Stimulated activated CD8-positive, alpha-beta memory T cell treated with anti-CD3 and anti-CD28 coated beads, Interleukin-15, amount 100 ng/mL, for 1 hour (primary cell): Measurements from ENCODE around the gene APAF1.
"Not testable (repeated sequence)": the region's sequence is repeated elsewhere in the genome, so short reads cannot be mapped to it uniquely, and the experiment has no call there.

Experiments
- DNase-seq: peaks from one replicate; pipeline ENCODE4 v3.0.0-alpha.2; 2020; ENCODE audit warnings: low read depth

Gene APAF1, protein sequence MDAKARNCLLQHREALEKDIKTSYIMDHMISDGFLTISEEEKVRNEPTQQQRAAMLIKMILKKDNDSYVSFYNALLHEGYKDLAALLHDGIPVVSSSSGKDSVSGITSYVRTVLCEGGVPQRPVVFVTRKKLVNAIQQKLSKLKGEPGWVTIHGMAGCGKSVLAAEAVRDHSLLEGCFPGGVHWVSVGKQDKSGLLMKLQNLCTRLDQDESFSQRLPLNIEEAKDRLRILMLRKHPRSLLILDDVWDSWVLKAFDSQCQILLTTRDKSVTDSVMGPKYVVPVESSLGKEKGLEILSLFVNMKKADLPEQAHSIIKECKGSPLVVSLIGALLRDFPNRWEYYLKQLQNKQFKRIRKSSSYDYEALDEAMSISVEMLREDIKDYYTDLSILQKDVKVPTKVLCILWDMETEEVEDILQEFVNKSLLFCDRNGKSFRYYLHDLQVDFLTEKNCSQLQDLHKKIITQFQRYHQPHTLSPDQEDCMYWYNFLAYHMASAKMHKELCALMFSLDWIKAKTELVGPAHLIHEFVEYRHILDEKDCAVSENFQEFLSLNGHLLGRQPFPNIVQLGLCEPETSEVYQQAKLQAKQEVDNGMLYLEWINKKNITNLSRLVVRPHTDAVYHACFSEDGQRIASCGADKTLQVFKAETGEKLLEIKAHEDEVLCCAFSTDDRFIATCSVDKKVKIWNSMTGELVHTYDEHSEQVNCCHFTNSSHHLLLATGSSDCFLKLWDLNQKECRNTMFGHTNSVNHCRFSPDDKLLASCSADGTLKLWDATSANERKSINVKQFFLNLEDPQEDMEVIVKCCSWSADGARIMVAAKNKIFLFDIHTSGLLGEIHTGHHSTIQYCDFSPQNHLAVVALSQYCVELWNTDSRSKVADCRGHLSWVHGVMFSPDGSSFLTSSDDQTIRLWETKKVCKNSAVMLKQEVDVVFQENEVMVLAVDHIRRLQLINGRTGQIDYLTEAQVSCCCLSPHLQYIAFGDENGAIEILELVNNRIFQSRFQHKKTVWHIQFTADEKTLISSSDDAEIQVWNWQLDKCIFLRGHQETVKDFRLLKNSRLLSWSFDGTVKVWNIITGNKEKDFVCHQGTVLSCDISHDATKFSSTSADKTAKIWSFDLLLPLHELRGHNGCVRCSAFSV (N-terminal part only)

DNA sequence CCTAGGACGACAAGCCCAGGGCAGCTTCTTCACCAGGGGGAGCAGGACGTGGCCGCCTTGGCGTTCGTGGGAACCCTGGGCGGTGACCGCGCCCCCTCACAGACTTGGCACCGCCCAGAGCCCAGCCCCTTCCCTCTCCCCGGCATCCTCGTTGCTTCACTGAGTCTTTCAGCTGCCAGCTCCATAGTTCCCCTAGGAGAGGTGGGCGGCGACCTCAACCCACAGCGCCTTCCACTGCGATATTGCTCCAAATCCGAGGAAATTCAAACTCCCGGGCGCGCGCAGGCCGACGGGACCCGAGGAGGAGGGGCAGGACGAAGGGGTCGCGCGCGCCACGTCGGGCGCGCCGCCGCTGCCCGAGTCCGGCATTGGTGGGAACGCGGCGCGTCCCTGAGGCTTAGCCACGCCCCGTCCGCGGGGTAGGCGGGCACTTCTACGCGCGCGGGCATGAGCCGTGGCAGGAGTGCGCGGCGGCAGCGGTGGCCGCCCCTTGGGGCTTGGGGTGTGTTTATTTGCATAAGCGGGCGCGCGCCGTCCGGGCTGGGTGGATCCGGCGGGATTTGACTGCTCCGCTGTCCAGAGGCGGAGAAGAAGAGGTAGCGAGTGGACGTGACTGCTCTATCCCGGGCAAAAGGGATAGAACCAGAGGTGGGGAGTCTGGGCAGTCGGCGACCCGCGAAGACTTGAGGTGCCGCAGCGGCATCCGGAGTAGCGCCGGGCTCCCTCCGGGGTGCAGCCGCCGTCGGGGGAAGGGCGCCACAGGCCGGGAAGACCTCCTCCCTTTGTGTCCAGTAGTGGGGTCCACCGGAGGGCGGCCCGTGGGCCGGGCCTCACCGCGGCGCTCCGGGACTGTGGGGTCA is at the start of gene APAF1, which contains the start of gene IKBIP:
TSS of gene APAF1 (plus strand) at position 579 of the 860 bp plus-strand sequence. CDS start 3,070 bp downstream, outside the sequence.
TSS of gene IKBIP (minus strand) at position 77 of the 860 bp plus-strand sequence. CDS start 87 bp downstream, outside the sequence.
- peak; percentile 92 for DNase-seq

DNA sequence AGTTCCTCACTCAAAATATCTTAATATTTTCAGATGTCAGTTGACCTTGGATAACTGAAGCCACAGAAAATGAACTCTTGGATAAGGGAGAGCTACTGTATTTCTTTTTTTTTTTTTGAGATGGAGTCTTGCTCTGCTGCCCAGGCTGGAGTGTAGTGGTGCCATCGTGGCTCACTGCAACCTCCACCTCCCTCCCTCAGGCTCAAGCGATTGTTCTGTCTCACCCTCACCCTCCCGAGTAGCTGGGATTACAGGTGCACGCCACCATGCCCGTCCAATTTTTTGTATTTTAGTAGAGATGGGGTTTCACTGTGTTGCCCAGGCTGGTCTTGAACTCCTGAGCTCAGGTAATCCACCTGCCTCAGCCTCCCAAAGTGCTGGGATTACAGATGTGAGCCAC is 47.8 kb upstream of the APAF1 start:
- DNase-seq = not testable (repeated sequence)

DNA sequence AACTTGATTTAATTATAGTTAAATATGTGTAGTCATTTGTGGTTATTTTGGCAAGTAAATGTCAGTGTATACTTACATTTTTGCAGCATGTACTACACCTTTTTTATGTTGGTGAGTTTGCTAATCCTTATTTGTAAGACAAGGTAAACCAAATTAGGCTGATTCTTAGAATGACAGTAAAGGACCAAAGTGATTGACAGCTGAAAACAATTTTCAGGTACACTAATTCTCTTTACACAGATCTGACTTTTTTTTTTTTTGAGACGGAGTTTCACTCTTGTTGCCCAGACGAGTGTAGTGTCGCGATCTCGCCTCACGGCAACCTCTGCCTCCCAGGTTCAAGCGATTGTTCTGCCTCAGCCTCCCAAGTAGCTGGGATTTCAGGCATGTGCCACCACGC is 43.2 kb upstream of the APAF1 start:
- DNase-seq = no peak

DNA sequence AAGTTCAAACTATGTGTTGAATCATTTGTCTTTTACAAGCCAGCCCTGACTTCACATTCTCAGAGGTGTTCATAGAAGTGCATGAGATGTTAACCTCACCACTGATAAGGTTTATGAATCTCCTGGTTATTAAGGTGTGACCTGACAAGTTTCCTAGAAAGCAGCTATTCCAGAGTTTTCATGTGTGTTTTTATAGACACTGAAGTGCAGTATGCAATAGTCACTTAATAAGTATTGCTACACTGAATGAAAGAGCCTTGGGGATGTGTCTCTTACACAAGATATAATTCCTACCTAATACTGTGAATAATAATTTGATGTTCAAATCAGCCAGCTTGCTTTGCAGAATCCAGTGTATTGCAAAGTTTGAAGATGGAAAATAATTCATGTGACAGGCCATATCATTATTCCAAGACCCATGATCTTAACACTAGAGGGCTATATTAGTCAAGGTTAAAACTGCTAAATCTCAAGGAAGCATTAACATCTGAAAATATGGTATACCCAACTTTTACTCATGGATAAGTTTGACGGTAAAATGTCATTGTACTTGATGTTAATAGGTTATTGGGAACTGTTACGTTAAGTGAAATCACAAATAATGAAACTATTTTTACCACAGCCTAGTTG is 38.6 kb upstream of the APAF1 start:
- no peak for DNase-seq

DNA sequence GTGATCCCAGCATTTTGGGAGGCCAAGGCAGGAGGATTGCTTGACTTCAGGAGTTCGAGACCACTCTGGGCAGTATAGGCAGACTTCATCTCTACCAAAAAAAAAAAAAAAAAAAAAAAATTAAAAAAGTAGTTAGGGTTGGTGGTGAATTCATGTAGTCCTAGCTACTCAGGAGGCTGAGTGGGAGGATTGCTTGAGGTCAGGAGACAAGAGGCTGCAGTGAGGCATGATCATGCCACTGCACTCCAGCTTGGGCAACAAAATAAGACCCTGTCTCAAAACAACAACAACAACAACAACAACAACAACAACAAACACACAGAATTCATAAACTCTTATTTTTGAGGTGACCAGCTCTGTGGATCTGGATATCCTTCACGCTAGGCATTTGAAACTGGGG is 34.5 kb upstream of the APAF1 start:
- DNase-seq = no peak

DNA sequence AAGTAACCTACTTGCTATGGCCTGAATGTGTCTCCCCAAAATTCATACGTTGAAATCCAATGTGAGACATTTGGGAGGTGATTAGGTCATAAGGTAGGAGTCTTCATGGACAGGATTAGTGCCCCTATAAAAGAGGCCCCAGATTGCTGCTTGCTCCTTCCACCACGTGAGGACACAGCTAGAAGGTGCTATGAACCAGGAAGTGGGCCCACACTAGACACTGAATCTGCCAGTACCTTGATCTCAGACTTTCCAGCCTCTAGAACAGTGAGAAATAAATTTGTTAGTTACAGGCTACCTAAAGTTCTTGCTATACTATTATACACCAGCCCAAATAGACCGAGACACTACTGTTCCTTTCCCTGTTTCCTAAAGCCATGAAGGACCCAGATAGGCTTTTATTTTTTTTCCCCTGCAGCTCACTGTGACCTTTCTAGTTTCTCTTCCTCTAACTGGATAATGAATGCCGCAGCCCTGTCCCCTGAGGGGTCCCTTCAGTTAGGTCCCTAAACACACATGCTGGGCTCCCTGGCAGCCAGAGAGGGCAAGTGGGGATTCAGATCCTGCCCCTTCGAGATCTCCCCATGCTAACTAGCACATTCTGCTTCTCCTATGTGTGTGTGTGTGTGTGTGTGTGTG is 32.3 kb upstream of the APAF1 start:
- no peak for DNase-seq

DNA sequence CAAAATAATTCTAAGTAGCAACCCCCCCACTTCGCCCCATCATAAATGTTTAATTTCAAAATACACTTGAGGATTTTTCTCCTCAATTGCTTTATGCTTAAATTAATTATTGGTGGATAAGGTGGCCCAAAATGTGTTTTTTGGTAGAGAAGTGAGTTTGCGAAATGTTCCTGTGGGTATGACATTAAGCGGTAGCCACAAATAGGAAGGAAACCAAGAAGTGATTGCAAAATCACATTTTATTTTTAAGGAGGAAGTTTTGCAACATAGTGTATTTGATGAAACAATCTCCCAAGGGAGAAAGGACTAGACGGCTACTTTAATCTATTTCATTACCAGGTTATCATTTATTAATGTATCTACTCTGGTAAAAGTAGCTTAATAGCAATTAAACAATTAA is 26.1 kb upstream of the APAF1 start:
- DNase-seq = no peak

DNA sequence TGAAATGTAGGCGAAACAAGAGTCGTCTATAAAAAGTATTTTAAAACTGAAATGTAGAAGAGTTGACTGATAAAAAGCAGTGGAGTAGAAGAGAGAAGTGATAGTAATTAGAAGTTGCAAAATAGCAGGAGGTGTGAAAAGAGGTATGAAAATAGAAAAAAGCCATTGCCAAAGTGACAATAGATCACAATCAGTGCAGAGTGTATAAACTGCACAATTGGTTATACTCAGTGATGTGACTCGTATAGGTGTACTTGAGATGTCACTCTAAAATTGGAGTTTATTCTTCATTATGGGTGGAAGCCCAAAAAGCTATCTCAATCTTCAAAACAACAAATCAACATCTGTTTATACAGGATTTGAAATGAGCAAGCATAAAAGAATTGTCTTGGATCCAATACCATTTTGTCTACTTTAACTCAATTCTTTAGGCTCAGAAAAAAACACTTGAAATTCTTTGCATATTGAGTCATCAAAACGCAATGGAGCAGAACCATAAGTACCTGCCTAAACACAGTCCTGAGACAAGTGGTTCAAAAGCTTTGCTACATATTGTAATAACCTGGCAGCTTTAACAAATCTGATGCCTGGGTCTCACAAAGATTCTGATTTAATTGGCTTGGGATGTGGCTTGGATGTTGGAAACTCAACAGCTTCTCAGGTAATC is 9.3 kb upstream of the APAF1 start:
- DNase-seq = no peak

DNA sequence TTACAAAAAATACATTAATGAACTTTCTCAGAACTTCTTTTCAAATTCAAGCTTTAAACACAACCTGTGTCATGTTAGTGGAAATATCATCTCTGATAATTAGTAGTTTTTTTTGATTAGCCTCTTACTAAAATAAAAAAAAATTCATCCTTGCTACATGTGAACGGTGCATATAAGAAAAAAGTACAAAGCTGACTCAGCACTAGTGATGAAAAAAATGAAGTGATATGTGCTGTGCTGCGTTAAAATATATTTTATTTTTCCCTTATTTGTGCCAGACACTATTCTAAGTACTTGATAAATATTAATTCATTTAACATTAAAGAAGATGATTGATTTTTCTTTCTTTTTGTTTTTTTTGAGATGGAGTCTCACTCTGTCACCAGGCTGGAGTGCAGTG is 8.0 kb upstream of the APAF1 start:
- no peak for DNase-seq

DNA sequence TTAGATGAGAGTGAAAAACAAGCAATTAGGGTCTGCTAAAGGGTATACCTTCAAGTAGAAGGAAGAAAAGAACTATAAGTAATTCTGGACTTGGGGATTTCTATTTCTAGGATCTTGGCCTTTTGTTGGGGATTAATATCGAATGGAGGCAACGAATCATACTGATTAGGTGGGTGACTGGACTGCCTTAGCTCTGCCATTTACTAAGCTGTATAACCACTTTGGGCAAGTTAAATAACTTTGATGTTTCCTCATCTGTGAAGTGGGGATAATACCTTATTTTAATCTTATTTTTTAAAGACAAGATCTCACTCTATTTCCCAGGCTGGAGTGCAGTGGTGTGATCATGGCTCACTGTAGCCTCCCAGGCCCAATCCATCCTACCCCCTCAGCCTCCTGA is 7.1 kb upstream of the APAF1 start:
- no peak for DNase-seq

DNA sequence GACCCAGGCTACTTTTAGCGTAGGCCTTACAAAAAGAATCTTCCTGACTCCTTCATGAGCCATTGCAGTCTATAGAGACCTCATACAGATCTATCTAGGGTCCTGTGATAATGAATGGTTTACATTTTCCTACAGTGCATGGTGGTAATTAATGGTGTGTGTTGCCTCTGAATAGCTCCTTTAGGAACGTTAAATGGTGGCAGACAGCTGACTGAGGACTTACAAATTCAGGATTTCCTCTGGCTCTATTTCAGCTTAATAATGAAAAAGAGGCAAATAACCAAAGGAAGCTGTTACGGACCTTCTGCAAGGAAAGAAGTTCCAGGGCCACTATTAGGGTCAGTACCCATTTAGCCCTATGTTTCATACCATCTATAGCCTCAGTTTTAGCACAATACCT is 5.6 kb upstream of the APAF1 start:
- no peak for DNase-seq

DNA sequence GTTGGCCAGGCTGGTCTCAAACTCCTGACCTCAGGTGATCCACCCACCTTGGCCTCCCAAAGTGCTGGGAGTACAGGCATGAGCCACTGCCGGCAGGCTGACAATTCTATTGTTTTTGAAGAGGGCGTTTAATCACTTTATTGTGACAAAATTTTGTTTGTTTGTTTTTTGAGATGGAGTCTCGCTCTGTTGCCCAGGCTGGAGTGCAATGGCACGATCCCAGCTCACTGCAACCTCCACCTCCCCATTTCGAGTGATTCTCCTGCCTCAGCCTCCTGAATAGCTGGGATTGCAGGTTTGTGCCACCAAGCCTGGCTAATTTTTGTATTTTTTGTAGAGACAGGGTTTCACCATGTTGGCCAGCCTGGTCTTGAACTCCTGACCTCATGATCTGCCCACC is 2.3 kb upstream of the APAF1 start:
- DNase-seq = not testable (repeated sequence)

DNA sequence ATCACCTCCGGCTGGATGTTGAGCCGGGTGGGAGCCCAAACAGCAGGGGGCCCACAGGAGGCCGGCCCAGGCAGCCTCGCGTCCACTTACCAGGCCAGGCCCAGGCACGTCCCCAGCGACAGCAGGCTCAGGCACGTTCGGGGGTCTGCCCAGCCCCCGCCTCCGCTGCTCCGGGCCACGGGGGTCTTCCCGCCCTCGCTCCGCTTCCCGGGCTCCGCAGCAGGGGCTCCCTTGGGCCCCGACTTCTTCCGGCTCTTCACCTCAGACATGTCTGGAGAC is 718 bp upstream of the APAF1 start:
- DNase-seq = no peak

DNA sequence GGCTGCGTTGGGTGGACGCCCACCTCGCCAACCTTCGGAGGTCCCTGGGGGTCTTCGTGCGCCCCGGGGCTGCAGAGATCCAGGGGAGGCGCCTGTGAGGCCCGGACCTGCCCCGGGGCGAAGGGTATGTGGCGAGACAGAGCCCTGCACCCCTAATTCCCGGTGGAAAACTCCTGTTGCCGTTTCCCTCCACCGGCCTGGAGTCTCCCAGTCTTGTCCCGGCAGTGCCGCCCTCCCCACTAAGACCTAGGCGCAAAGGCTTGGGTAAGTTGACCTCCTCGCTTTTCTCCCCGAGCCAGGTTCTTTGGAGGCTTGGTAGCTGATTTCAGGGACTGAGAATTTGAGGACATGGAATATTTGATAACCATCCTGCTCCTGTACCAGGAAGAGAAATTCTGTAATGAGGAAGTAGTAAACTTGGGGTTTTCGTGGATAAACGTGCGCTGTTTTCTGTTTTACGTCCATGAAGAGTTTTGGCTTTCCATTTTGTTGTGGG is 530 bp downstream of the APAF1 start:
- no peak for DNase-seq

DNA sequence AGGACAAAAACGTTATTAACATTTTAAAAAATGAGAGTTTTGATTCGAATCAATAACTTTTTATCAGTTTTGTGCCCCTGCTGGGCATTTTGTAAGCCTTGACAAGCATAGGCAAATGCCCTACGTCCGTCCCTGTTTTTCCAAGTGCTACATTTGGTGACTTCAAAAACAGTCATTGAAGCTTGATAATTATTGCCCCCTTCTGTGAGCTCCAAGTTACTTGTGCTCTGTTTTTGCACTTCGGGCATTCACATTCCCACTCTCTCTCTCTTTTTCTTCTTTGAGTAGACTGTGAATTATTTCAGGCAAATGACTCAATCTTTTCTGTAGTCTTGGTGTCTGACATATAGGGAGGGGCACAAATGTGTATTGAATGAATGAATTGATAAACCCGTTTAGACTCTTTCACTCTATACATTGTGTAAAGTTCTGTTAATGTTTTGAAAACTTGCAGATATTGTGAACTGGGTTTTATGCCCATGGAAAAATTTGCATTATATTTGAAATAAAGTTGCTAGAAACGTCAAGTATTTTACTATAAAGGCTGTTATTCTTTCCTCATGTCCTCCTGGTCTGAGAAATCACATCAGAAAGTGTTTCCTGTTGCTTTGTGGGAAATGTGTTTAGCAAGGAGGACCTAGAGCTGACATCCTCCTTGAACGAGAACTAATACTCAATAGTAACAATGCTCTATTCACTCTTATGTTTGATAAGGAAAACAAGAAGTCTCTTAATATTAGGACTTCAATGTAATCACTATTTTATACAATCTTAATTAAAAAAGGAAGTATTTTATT is 1.4 kb downstream of the APAF1 start:
- no peak for DNase-seq

DNA sequence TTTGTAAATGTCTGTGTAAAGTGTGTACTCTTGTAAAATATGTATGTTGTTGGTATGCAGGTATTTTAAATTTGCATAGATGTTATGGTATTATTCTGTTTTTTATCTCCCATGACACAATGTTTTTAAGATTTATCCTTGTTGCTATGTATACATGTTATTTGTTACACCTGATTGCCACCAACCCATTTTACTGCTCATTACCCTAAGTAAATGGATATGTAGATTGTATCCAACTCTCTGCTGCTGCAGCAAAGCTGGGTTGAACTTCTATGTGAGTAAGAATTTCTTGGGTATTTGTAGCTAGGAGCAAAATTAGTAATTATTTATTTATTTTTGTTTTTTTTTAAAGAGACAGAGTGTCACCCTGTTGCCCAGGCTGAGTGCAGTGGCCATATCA is 6.2 kb downstream of the APAF1 start:
- DNase-seq = no peak

DNA sequence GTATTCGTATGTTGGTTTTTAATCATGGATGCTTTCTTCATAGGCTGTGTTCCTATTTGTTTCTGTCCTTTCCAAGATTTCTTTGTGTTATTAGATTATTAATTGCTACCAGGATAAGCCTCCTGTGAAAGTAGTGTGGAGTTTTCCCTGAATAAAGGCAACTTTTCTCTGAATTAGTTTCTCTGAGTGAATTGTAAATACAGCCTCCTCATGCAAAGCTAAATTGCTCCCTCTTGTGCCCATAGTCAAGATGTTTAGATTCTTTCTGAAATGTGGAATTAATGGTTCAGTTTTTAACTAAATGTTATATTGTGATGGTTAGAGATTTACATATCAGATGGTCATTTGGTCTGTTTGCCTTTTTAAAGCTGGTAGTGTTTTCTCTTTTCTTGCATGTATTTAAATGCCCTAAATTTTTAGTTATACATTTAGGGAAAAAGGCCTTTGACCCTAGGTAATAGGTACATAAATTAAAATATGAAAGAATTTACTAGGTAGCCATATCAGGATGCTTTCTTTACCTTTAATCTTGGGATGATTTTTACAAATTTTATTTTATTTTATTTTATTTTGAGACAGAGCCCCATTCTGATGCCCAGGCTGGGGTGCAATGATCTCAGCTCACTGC is 8.9 kb downstream of the APAF1 start:
- no peak for DNase-seq

DNA sequence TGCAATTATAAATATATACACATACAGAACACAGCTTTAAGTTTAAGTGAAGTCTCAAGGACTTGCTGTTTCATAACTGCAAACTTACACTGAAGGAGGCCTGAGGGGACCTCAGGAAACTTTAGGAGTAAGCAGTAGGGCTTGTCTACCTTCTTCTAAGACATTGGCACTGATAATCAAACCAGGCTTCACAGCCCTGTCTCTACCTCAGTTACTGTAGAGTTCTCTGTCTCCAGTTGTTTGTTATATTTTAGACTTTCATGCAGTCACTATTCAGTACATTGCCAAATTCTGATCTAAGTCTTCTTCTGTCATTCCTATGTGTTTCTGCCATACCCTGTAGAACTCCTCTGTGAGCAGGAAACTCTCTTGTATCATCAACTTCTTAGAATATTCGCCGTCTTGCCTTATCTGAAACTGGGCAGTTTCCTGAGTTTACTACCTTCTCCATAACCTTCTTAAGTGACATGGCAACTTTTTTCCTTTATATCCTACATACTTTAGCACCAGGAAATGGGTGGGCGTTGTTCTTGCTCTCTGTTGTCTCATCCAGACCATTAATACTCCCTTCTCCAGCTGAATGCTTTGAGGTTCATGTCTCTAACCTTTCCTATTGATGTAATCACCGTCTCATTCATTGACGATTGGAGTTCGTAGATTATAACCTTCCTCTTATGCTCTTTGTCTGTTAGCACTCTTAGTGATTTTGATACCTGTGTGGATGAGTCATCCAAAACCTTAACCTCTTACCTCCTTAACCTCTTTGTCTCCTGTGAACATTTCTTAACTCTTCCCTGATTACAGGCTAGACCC is 11.4 kb downstream of the APAF1 start:
- DNase-seq = no peak
